Dedifferentiated amniotic fluid mesenchymal stem cell (primary cell): Measurements from ENCODE around the gene MICB.
"Not testable (repeated sequence)": the region's sequence is repeated elsewhere in the genome, so short reads cannot be mapped to it uniquely, and the experiment has no call there.

Experiments used
- DNase-seq: peaks from one replicate; pipeline ENCODE4 v3.0.0-alpha.2; 2016; ENCODE audit errors: extremely low spot score

The MICB gene

GRCh38 chr6:31499648-31500047 is 1.7 kb downstream of the MICB start:
- DNase-seq, result not testable (repeated sequence)

GRCh38 chr6:31502586-31502985 is 4.6 kb downstream of the MICB start:
- no peak for DNase-seq

- DNase-seq, result not testable (repeated sequence)
Measured at GRCh38 chr6:31509036-31509435, 11.1 kb downstream of the MICB start.

GRCh38 chr6:31510007-31510406 is 12.1 kb downstream of the MICB start:
- no peak for DNase-seq

- DNase-seq, result no peak
Measured at GRCh38 chr6:31513456-31514165, 15.7 kb downstream of the MICB start.

- DNase-seq, result no peak
Measured at GRCh38 chr6:31521835-31522234, 23.9 kb downstream of the MICB start.

- no peak for DNase-seq
Measured at GRCh38 chr6:31525553-31525931, 27.6 kb downstream of the MICB start.

GRCh38 chr6:31525932-31526591 is 28.1 kb downstream of the MICB start:
- no peak for DNase-seq

GRCh38 chr6:31528307-31528777 is 30.4 kb downstream of the MICB start:
- DNase-seq, result no peak

- DNase-seq, result no peak
Measured at GRCh38 chr6:31528821-31529328, 30.9 kb downstream of the MICB start, which contains the start of gene MCCD1. Gene MCCD1 (plus strand): TSS chr6:31528962. CDS start chr6:31529015, 53 bp downstream.

- no peak for DNase-seq
Measured at GRCh38 chr6:31529329-31530150, 31.6 kb downstream of the MICB start.

GRCh38 chr6:31530659-31531058 is 32.7 kb downstream of the MICB start:
- no peak for DNase-seq

- no peak for DNase-seq
Measured at GRCh38 chr6:31531162-31531561, 33.2 kb downstream of the MICB start.

GRCh38 chr6:31531771-31532643 is 34.1 kb downstream of the MICB start:
- no peak for DNase-seq

- no peak for DNase-seq
Measured at GRCh38 chr6:31532644-31533454, 34.9 kb downstream of the MICB start.

- no peak for DNase-seq
Measured at GRCh38 chr6:31533455-31533841, 35.5 kb downstream of the MICB start.

GRCh38 chr6:31534011-31534410 is 36.1 kb downstream of the MICB start:
- no peak for DNase-seq

- no peak for DNase-seq
Measured at GRCh38 chr6:31534521-31535040, 36.6 kb downstream of the MICB start.

GRCh38 chr6:31535538-31536324 is 37.8 kb downstream of the MICB start:
- DNase-seq, result no peak
